BLaER1 treated with 17β-estradiol and CSF1 and Interleukin-3, amounts not matched to agents 10 nM and 100 nM (cell line): ENCODE measurements around the gene CHCHD6.

ENCODE experiments used
- H3K27ac ChIP-seq, 11 experiments: shearing (Covaris generic); formaldehyde crosslinking; 2 replicates each; pipeline ENCODE4 v1.8.1; 2022
- H3K27me3 ChIP-seq, 11 experiments: shearing (Covaris generic); formaldehyde crosslinking; 2 replicates each; pipeline ENCODE4 v1.8.1; 2022
- H3K36me3 ChIP-seq, 11 experiments: shearing (Covaris generic); formaldehyde crosslinking; 2 replicates each; pipeline ENCODE4 v1.8.1; 2022
- H3K4me1 ChIP-seq, 10 experiments: shearing (Covaris generic); formaldehyde crosslinking; 2 replicates each; pipeline ENCODE4 v1.8.1; 2022
- H3K4me2 ChIP-seq, 11 experiments: shearing (Covaris generic); formaldehyde crosslinking; 2 replicates each; pipeline ENCODE4 v1.8.1; 2022
- H3K4me3 ChIP-seq, 10 experiments: shearing (Covaris generic); formaldehyde crosslinking; 2 replicates each; pipeline ENCODE4 v1.8.1; 2022
- H3K9ac ChIP-seq, 11 experiments: shearing (Covaris generic); formaldehyde crosslinking; 2 replicates each; pipeline ENCODE4 v1.8.1; 2022
- H3K9me3 ChIP-seq, 11 experiments: shearing (Covaris generic); formaldehyde crosslinking; replicated peaks in 1 of 11; 2 replicates each; pipeline ENCODE4 v1.8.1; 2022
- H4K20me1 ChIP-seq, 11 experiments: shearing (Covaris generic); formaldehyde crosslinking; 2 replicates each; pipeline ENCODE4 v1.8.1; 2022
- Cebpa-rat ChIP-seq, 11 experiments: shearing (Covaris generic); IDR thresholded peaks; 2 replicates each; pipeline ENCODE4 v1.8.1; 2022

The CHCHD6 gene

GRCh38 chr3:126666658-126667528, 37.1 kb upstream of the CHCHD6 start:
- no peak for TF ChIP-seq Cebpa-rat (IDR thresholded peaks at IDR 0.05)
- Histone ChIP-seq H3K4me1 (peaks cover 0 to 14% (median 2%) of the 10 kb centered on the region in 10 experiments; a peak in 8 of 20 replicates), H3K27ac (no peak overlapping the region), H3K4me2 (no peak overlapping the region), H3K36me3 (no peaks in the 10 kb centered on the region), H3K4me3 (no peak overlapping the region), H4K20me1 (0 out of 22 replicates have a peak, but pooled peaks cover 0 to 10% (median 0%) of the 10 kb centered on the region in 11 experiments), H3K9ac (no peak overlapping the region), H3K27me3 (no peaks in the 10 kb centered on the region), H3K9me3 (peaks cover 0 to 8% (median 0%) of the 10 kb centered on the region in 11 experiments; a peak in 5 of 22 replicates)

GRCh38 chr3:126667631-126668449, 36.2 kb upstream of the CHCHD6 start:
- H4K20me1 ChIP-seq, result 0 out of 22 replicates have a peak, but pooled peaks cover 0 to 10% (median 0%) of the 10 kb centered on the region in 11 experiments
- H3K27ac ChIP-seq, result no peak overlapping the region
- no peaks in the 10 kb centered on the region for H3K27me3 ChIP-seq
- no peaks in the 10 kb centered on the region for H3K36me3 ChIP-seq
- no peak overlapping the region for H3K4me2 ChIP-seq
- H3K9me3 ChIP-seq, result peaks cover 0 to 9% (median 1%) of the 10 kb centered on the region in 11 experiments; a peak in 10 of 22 replicates
- TF ChIP-seq Cebpa-rat (IDR thresholded peaks at IDR 0.05), result no peak
- no peak overlapping the region for H3K4me3 ChIP-seq
- peaks cover 0 to 14% (median 2%) of the 10 kb centered on the region in 10 experiments; a peak in 8 of 20 replicates for H3K4me1 ChIP-seq
- no peak overlapping the region for H3K9ac ChIP-seq

GRCh38 chr3:126668450-126669401, 35.3 kb upstream of the CHCHD6 start:
- no peaks in the 10 kb centered on the region for H3K36me3 ChIP-seq
- H3K27ac ChIP-seq, result no peak overlapping the region
- peaks cover 6 to 17% (median 10%) of the 10 kb centered on the region in 11 experiments; a peak in 20 of 22 replicates for H3K9me3 ChIP-seq
- no peaks in the 10 kb centered on the region for H3K27me3 ChIP-seq
- no peak overlapping the region for H3K4me2 ChIP-seq
- H3K4me1 ChIP-seq, result peaks cover 0 to 14% (median 2%) of the 10 kb centered on the region in 10 experiments; a peak in 8 of 20 replicates
- TF ChIP-seq Cebpa-rat (IDR thresholded peaks at IDR 0.05), result no peak
- H3K4me3 ChIP-seq, result no peak overlapping the region
- no peak overlapping the region for H3K9ac ChIP-seq
- H4K20me1 ChIP-seq, result 0 out of 22 replicates have a peak, but pooled peaks cover 0 to 2% (median 0%) of the 10 kb centered on the region in 11 experiments

GRCh38 chr3:126671521-126671920, 32.5 kb upstream of the CHCHD6 start:
- no peak overlapping the region for H3K27ac ChIP-seq
- H3K36me3 ChIP-seq, result no peaks in the 10 kb centered on the region
- H3K4me1 ChIP-seq, result peaks cover 0 to 9% (median 0%) of the 10 kb centered on the region in 10 experiments; a peak in 4 of 20 replicates
- peak overlapping the region in 2 of 11 experiments; percentile 7 to 16; a peak in 1 of 22 replicates for H3K4me2 ChIP-seq
- H3K4me3 ChIP-seq, result no peak overlapping the region
- TF ChIP-seq Cebpa-rat (IDR thresholded peaks at IDR 0.05), result no peak
- H3K9ac ChIP-seq, result no peak overlapping the region
- H3K9me3 ChIP-seq, result peaks cover 14 to 28% (median 18%) of the 10 kb centered on the region in 11 experiments; a peak in 21 of 22 replicates
- H3K27me3 ChIP-seq, result no peaks in the 10 kb centered on the region
- no peaks in the 10 kb centered on the region for H4K20me1 ChIP-seq

- Histone ChIP-seq H3K27me3 (no peaks in the 10 kb centered on the region), H3K27ac (no peak overlapping the region), H3K9me3 (peaks cover 14 to 28% (median 18%) of the 10 kb centered on the region in 11 experiments; a peak in 21 of 22 replicates), H3K4me3 (no peak overlapping the region), H3K4me2 (no peak overlapping the region), H4K20me1 (no peaks in the 10 kb centered on the region; a peak in 1 of 22 replicates), H3K36me3 (no peaks in the 10 kb centered on the region), H3K9ac (no peak overlapping the region), H3K4me1 (peaks cover 0 to 9% (median 0%) of the 10 kb centered on the region in 10 experiments; a peak in 4 of 20 replicates)
- no peak for TF ChIP-seq Cebpa-rat (IDR thresholded peaks at IDR 0.05)
Measured at GRCh38 chr3:126672340-126672739, 31.7 kb upstream of the CHCHD6 start.

- no peak overlapping the region for H3K4me2 ChIP-seq
Measured at GRCh38 chr3:126672741-126673140, 31.3 kb upstream of the CHCHD6 start.

GRCh38 chr3:126676919-126677705, 26.9 kb upstream of the CHCHD6 start:
- peaks cover 8 to 45% (median 35%) of the 10 kb centered on the region in 10 experiments for H3K4me1 ChIP-seq

More at GRCh38 chr3:126672741-126673140, 31.3 kb upstream of the CHCHD6 start:
- H3K27me3 ChIP-seq, result no peaks in the 10 kb centered on the region
- no peak for TF ChIP-seq Cebpa-rat (IDR thresholded peaks at IDR 0.05)
- no peak overlapping the region for H3K4me3 ChIP-seq
- no peak overlapping the region for H3K27ac ChIP-seq
- peaks cover 14 to 28% (median 18%) of the 10 kb centered on the region in 11 experiments; a peak in 21 of 22 replicates for H3K9me3 ChIP-seq
- no peaks in the 10 kb centered on the region for H3K36me3 ChIP-seq
- no peak overlapping the region for H3K9ac ChIP-seq
- H4K20me1 ChIP-seq, result no peaks in the 10 kb centered on the region; a peak in 1 of 22 replicates
- peaks cover 0 to 13% (median under 1%) of the 10 kb centered on the region in 10 experiments; a peak in 8 of 20 replicates for H3K4me1 ChIP-seq

More at GRCh38 chr3:126676919-126677705, 26.9 kb upstream of the CHCHD6 start:
- H3K4me3 ChIP-seq, result no peak overlapping the region
- H3K9me3 ChIP-seq, result peaks cover 14 to 21% (median 18%) of the 10 kb centered on the region in 11 experiments; a peak in 21 of 22 replicates
- H3K27ac ChIP-seq, result no peak overlapping the region
- 0 out of 22 replicates have a peak overlapping the region, but pooled peaks of 2 of the 11 experiments have one; percentile 82 to 86 for H3K4me2 ChIP-seq
- H3K9ac ChIP-seq, result no peak overlapping the region
- H3K36me3 ChIP-seq, result no peaks in the 10 kb centered on the region
- peaks cover 0 to 19% (median 0%) of the 10 kb centered on the region in 11 experiments; a peak in 4 of 22 replicates for H3K27me3 ChIP-seq
- H4K20me1 ChIP-seq, result peaks cover 0 to 7% (median 0%) of the 10 kb centered on the region in 11 experiments; a peak in 1 of 22 replicates
- TF ChIP-seq Cebpa-rat (IDR thresholded peaks at IDR 0.05), result no peak
